B cell (primary cell): ENCODE data around the gene CACNA1A. TPM values are rescaled to one million over a fixed set of nuclear protein-coding genes. Genes with fewer than 3 reads are reported as not detected.

ENCODE experiments used
- ATAC-seq: fragments of 200-7000 bp; cut with Tn5 transposase; one replicate; pipeline ENCODE4 v1.10.0; 2021; ENCODE audit warnings: low read depth, mild to moderate bottlenecking, moderate number of reproducible peaks, moderate library complexity
- CTCF ChIA-PET: fragments of 350-600 bp; sonication (Branson Sonifier 250); formaldehyde crosslinking; loops from one replicate; lab custom pipeline; 2021; ENCODE audit warnings: antibody characterized with exemption, inconsistent platforms; lab: Charles Lee
- POLR2A ChIA-PET: fragments of 350-600 bp; sonication (Branson Sonifier 250); formaldehyde crosslinking; loops from one replicate; lab custom pipeline; 2021; ENCODE audit warnings: antibody characterized with exemption; lab: Charles Lee
- DNase-seq: peaks from one replicate; pipeline ENCODE4 v3.0.0; 2013
- H2AFZ ChIP-seq: 2 replicates; pipeline ENCODE4 v1.6.1; 2012; ENCODE audit warnings: mild to moderate bottlenecking, low read depth, low read length; ENCODE audit not compliant: insufficient read depth, poor library complexity, severe bottlenecking
- H3K27ac ChIP-seq, 2 donors: 1 replicate in 1 of 2; 2 replicates in 1 of 2; pipeline ENCODE4 v1.5.1; 2012 to 2013; ENCODE audit warnings: low read length in 2 of 2, mild to moderate bottlenecking in 2 of 2, moderate library complexity in 1 of 2
- H3K27me3 ChIP-seq, 4 experiments: fragments of 200-600 bp in 1 of 4; sonication (generic) in 1 of 4; replicated peaks in 1 of 4; 1 replicate in 2 of 4; 2 replicates in 2 of 4; pipeline versions ENCODE4 v1.6.1 to v1.7.0; 2013 to 2016; ENCODE audit warnings: low read length in 3 of 4, mild to moderate bottlenecking in 2 of 4, mixed read lengths in 1 of 4, moderate library complexity in 1 of 4; ENCODE audit not compliant: insufficient read depth in 4 of 4, control insufficient read depth in 3 of 4; ENCODE audit errors: control extremely low read depth in 1 of 4
- H3K36me3 ChIP-seq, 2 experiments: replicated peaks in 1 of 2; 1 replicate in 1 of 2; 2 replicates in 1 of 2; pipeline versions ENCODE4 v1.6.1 to v1.7.1; 2013; ENCODE audit warnings: low read length in 1 of 2; ENCODE audit not compliant: insufficient read depth in 2 of 2, control insufficient read depth in 1 of 2; ENCODE audit errors: control extremely low read depth in 1 of 2, extremely low read depth in 1 of 2
- H3K4me1 ChIP-seq, 2 donors: fragments of 200-600 bp in 1 of 2; sonication (generic) in 1 of 2; 1 replicate in 1 of 2; 2 replicates in 1 of 2; pipeline versions ENCODE4 v1.5.1 to v1.6.1; 2013 to 2017; ENCODE audit warnings: low read length in 2 of 2; ENCODE audit not compliant: control insufficient read depth in 2 of 2, insufficient read depth in 2 of 2
- H3K4me2 ChIP-seq: replicated peaks from 2 replicates; pipeline ENCODE3; 2012; ENCODE audit warnings: mild to moderate bottlenecking, low read depth, low read length; ENCODE audit not compliant: poor library complexity, severe bottlenecking
- H3K4me3 ChIP-seq, 5 experiments: fragments of 200-600 bp in 1 of 5; sonication (generic) in 1 of 5; 1 replicate in 3 of 5; 2 replicates in 2 of 5; pipeline versions ENCODE4 v1.5.1 to v1.7.0; 2011 to 2016; ENCODE audit warnings: low read length in 4 of 5, mild to moderate bottlenecking in 4 of 5, low read depth in 2 of 5, control low read depth in 1 of 5, moderate library complexity in 1 of 5; ENCODE audit not compliant: insufficient read depth in 1 of 5; ENCODE audit errors: control extremely low read depth in 1 of 5, extremely low read depth in 1 of 5
- H3K79me2 ChIP-seq: fragments of 200-600 bp; sonication (generic); one replicate; pipeline ENCODE4 v1.6.0; 2016; ENCODE audit warnings: low read length; ENCODE audit not compliant: control insufficient read depth, insufficient read depth
- H3K9ac ChIP-seq: fragments of 200-600 bp; sonication (generic); 2 replicates; pipeline ENCODE4 v1.6.1; 2017; ENCODE audit warnings: mild to moderate bottlenecking, low read length, moderate library complexity
- H3K9me3 ChIP-seq, 3 donors: one replicate each; pipeline versions ENCODE4 v1.6.1 to v1.7.1; 2013; ENCODE audit warnings: low read length in 2 of 3; ENCODE audit not compliant: control insufficient read depth in 2 of 3, insufficient read depth in 1 of 3; ENCODE audit errors: control extremely low read depth in 1 of 3
- H4K20me1 ChIP-seq: 2 replicates; pipeline ENCODE4 v1.6.0; 2012; ENCODE audit warnings: mild to moderate bottlenecking, low read length; ENCODE audit not compliant: insufficient read depth, control insufficient read depth, poor library complexity, severe bottlenecking
- H3K27ac Mint-ChIP-seq: one replicate; pipeline ENCODE4 v1.8.0; 2021; ENCODE audit warnings: mixed read lengths
- H3K27me3 Mint-ChIP-seq: one replicate; pipeline ENCODE4 v1.8.0; 2021; ENCODE audit warnings: mixed read lengths
- H3K4me1 Mint-ChIP-seq: one replicate; pipeline ENCODE4 v1.8.0; 2021; ENCODE audit warnings: mixed read lengths
- H3K4me3 Mint-ChIP-seq: one replicate; pipeline ENCODE4 v1.8.0; 2021; ENCODE audit warnings: mixed read lengths
- H3K9me3 Mint-ChIP-seq: one replicate; pipeline ENCODE4 v1.8.0; 2022; ENCODE audit warnings: mixed read lengths; ENCODE audit not compliant: insufficient read depth
- EZH2 ChIP-seq: IDR thresholded peaks from 2 replicates; pipeline ENCODE4 v1.6.1; 2012; ENCODE audit warnings: borderline replicate concordance, low read depth, mild to moderate bottlenecking, moderate library complexity, low read length; ENCODE audit not compliant: insufficient read depth, poor library complexity, severe bottlenecking
- WGBS: methylation state at CpG from one replicate; pipeline ENCODE4 v1.1.5; 2013; ENCODE audit warnings: missing lambda C conversion rate; ENCODE audit not compliant: insufficient coverage; 5-methylcytosine and 5-hydroxymethylcytosine counted together
- intact Hi-C: fragments of 100-400 bp; cut with micrococcal nuclease; formaldehyde crosslinking; loops from one replicate; pipeline ENCODE4 v1.10.0; 2022
- polyA plus RNA-seq: library from polyadenylated mRNA; depleted of rRNA; stranded (reverse); fragments of >200 nt; gene quantifications from 2 replicates; pipeline ENCODE4 v1.2.3, GENCODE V29; 2012
- total RNA-seq, 2 donors: library from RNA; stranded (reverse); fragments of 120-200 nt in 1 of 2; gene quantifications; 1 replicate in 1 of 2; 2 replicates in 1 of 2; pipeline versions ENCODE4 v1.2.3 to v1.2.4, GENCODE V29; 2013 to 2022
- TF ChIP-seq, protein P1 (sequence below): fragments of 200-600 bp; IDR thresholded peaks from one replicate; pipeline ENCODE4 v1.8.0; 2022; ENCODE audit warnings: antibody characterized with exemption, mild to moderate bottlenecking

CACNA1A gene
- total and polyA plus RNA-seq, 2 donors (not counting 1 experiment from before 2014, with no cell fraction given) = 1.2 to 1.3 TPM

DNA sequence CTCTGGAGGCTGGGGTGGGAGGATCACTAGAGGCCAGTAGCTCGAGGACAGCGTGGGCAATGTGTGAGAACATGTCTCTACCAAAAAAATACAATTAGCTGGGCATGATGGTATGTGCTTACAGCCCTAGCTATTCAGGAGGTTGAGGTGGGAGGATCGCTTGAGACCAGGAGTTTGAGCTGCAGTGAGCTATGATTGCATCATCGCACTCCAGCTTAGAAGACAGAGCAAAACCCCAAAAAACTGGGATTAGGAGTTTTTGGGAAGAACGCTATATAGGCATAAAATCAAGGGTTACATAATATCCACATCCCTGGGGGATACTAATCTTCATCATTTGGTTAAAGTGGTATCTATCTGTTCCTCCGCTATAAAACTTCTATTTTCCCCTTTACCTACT is 155.5 kb downstream of the CACNA1A start:
- no peak overlapping the region for H3K4me2 ChIP-seq
- Mint-ChIP-seq H3K9me3 (peaks cover 3% of the 10 kb centered on the region), H3K4me3 (no peak overlapping the region), H3K27ac (no peak overlapping the region), H3K4me1 (no peaks in the 10 kb centered on the region), H3K27me3 (peaks cover 24% of the 10 kb centered on the region)
- 100% methylated on average over 1 of the region's 6 CpGs for WGBS
- no peaks in the 10 kb centered on the region for H3K4me1 ChIP-seq
- ATAC-seq = no peak
- no peaks in the 10 kb centered on the region for H3K36me3 ChIP-seq
- no peaks in the 10 kb centered on the region for H3K79me2 ChIP-seq
- H3K4me3 ChIP-seq = no peak overlapping the region
- no peak overlapping the region for H3K27ac ChIP-seq
- intact Hi-C loops = no loop called here
- no peak overlapping the region for H3K9ac ChIP-seq
- H3K27me3 ChIP-seq = no peaks in the 10 kb centered on the region
- H2AFZ ChIP-seq = no peak overlapping the region
- H3K9me3 ChIP-seq = peaks cover 0 to 20% (median 16%) of the 10 kb centered on the region in 3 donors
- no peak for DNase-seq
- TF ChIP-seq, protein P1, sequence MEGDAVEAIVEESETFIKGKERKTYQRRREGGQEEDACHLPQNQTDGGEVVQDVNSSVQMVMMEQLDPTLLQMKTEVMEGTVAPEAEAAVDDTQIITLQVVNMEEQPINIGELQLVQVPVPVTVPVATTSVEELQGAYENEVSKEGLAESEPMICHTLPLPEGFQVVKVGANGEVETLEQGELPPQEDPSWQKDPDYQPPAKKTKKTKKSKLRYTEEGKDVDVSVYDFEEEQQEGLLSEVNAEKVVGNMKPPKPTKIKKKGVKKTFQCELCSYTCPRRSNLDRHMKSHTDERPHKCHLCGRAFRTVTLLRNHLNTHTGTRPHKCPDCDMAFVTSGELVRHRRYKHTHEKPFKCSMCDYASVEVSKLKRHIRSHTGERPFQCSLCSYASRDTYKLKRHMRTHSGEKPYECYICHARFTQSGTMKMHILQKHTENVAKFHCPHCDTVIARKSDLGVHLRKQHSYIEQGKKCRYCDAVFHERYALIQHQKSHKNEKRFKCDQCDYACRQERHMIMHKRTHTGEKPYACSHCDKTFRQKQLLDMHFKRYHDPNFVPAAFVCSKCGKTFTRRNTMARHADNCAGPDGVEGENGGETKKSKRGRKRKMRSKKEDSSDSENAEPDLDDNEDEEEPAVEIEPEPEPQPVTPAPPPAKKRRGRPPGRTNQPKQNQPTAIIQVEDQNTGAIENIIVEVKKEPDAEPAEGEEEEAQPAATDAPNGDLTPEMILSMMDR = no peak
- TF ChIP-seq EZH2 = no peak
- ChIA-PET CTCF (no interaction called here), POLR2A (no interaction called here)
- H4K20me1 ChIP-seq = no peaks in the 10 kb centered on the region

- no peaks in the 10 kb centered on the region for H3K4me1 ChIP-seq
- Mint-ChIP-seq H3K4me1 (no peaks in the 10 kb centered on the region), H3K9me3 (peaks cover 3% of the 10 kb centered on the region), H3K27me3 (peaks cover 24% of the 10 kb centered on the region), H3K27ac (no peak overlapping the region), H3K4me3 (no peak overlapping the region)
- TF ChIP-seq, protein P1 = no peak
- no peak for TF ChIP-seq EZH2
- no peaks in the 10 kb centered on the region for H4K20me1 ChIP-seq
- H2AFZ ChIP-seq = no peak overlapping the region
- H3K9me3 ChIP-seq = peaks cover 0 to 20% (median 16%) of the 10 kb centered on the region in 3 donors
- WGBS = 86% methylated on average over 1 of the region's 4 CpGs
- no peak overlapping the region for H3K27ac ChIP-seq
- ATAC-seq = no peak
- no peaks in the 10 kb centered on the region for H3K79me2 ChIP-seq
- DNase-seq = no peak
- ChIA-PET CTCF (no interaction called here), POLR2A (no interaction called here)
- no peak overlapping the region for H3K4me2 ChIP-seq
- intact Hi-C loops = no loop called here
- no peak overlapping the region for H3K4me3 ChIP-seq
- no peak overlapping the region for H3K9ac ChIP-seq
- H3K36me3 ChIP-seq = no peaks in the 10 kb centered on the region
- no peaks in the 10 kb centered on the region for H3K27me3 ChIP-seq
These were observed 156.2 kb downstream of the CACNA1A start for GRCh38 chr19:13350072-13350471.
